Lower lobe of right lung (tissue), 2 donors: Measurements from ENCODE around the gene MEP1A. TPM values are rescaled to one million over a fixed set of nuclear protein-coding genes. Genes with fewer than 3 reads are reported as not detected.

Experiments used
- ATAC-seq, 2 donors: fragments of 200-7000 bp; cut with Tn5 transposase; one replicate each; pipeline ENCODE4 v1.9.1; 2020 to 2022; ENCODE audit warnings: mild to moderate bottlenecking in 2 of 2, moderate library complexity in 2 of 2
- DNase-seq: peaks from one replicate; pipeline ENCODE4 v3.0.0-alpha.2; 2020
- H3K27ac ChIP-seq: fragments of 200-600 bp; one replicate; pipeline ENCODE4 v1.8.0; 2022
- H3K27me3 ChIP-seq: fragments of 200-600 bp; one replicate; pipeline ENCODE4 v1.8.0; 2022; ENCODE audit warnings: low read depth
- H3K36me3 ChIP-seq: fragments of 200-600 bp; one replicate; pipeline ENCODE4 v1.8.0; 2022; ENCODE audit warnings: mild to moderate bottlenecking
- H3K4me1 ChIP-seq: fragments of 200-600 bp; one replicate; pipeline ENCODE4 v1.8.0; 2022
- H3K4me3 ChIP-seq: fragments of 200-600 bp; one replicate; pipeline ENCODE4 v1.8.0; 2022; ENCODE audit warnings: mild to moderate bottlenecking
- H3K9me3 ChIP-seq: fragments of 200-600 bp; one replicate; pipeline ENCODE4 v1.8.0; 2022
- intact Hi-C: fragments of 100-400 bp; cut with DNase I; formaldehyde crosslinking; loops from one replicate; pipeline ENCODE4 v1.11.0; 2022
- total RNA-seq: library from RNA; stranded (reverse); fragmentation: NEBNext Ultra II Directional; extraction: Animal tissue kit (Norgen Biotek cat#: 25700); gene quantifications from one replicate; pipeline ENCODE4 v1.2.1, GENCODE V29; 2021
- TF ChIP-seq, protein P1 (sequence below): fragments of 200-600 bp; IDR thresholded peaks from one replicate; pipeline ENCODE4 v1.8.0; 2022; ENCODE audit warnings: antibody characterized with exemption, mild to moderate bottlenecking
- donor health status: DM: no; HTN: yes; CAD: no; lungs with severe emphysema.

The MEP1A gene
- total RNA-seq, 1 donor from 2014 or later = 0.41 TPM

DNA sequence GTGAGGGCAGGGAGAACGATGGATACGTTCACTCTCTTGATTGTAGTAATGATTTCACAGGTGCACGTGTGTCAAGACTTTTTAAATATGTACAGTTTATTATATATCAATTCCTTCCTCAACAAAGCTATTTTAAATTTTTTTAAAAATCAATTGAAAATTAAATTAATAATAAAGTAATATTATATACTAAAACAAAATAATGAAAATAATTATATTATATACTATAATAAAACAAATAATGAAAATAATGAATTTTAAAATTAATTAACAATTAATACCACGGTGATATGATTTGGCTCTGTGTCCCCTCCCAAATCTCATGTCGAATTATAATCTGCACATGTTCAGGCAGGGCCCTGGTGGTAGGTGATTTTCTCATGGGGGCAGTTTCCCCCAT lies 85.8 kb downstream of the MEP1A start:
- intact Hi-C loops = no loop called here
- no peak for ATAC-seq
- DNase-seq = no peak
- H3K27me3 ChIP-seq = no peaks in the 10 kb centered on the region
- H3K36me3 ChIP-seq = peaks cover 91% of the 10 kb centered on the region
- H3K9me3 ChIP-seq = no peaks in the 10 kb centered on the region
- H3K27ac ChIP-seq = no peak overlapping the region
- TF ChIP-seq, protein P1, sequence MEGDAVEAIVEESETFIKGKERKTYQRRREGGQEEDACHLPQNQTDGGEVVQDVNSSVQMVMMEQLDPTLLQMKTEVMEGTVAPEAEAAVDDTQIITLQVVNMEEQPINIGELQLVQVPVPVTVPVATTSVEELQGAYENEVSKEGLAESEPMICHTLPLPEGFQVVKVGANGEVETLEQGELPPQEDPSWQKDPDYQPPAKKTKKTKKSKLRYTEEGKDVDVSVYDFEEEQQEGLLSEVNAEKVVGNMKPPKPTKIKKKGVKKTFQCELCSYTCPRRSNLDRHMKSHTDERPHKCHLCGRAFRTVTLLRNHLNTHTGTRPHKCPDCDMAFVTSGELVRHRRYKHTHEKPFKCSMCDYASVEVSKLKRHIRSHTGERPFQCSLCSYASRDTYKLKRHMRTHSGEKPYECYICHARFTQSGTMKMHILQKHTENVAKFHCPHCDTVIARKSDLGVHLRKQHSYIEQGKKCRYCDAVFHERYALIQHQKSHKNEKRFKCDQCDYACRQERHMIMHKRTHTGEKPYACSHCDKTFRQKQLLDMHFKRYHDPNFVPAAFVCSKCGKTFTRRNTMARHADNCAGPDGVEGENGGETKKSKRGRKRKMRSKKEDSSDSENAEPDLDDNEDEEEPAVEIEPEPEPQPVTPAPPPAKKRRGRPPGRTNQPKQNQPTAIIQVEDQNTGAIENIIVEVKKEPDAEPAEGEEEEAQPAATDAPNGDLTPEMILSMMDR = no peak
- H3K4me1 ChIP-seq = peaks cover 7% of the 10 kb centered on the region
- H3K4me3 ChIP-seq = no peak overlapping the region

DNA sequence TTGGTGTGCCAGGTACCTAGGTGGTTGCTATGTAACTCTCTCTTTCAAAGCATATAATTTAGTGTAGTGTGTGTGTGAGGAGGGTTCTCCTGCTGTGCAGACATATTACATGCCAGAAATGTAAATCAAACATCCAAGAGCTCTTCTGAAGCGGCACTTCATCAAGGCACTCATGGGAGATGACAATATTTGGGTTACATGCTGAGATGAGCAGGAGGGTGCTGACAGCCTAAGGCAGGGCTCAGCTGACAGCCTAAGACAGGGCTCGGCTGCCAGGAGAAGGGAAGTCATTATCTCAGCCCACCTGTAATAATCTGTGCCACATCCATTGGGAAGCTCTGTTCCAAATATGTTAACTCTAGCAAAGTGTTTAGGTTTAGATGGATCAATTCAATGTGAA lies 89.5 kb downstream of the MEP1A start:
- no peak for DNase-seq
- no peaks in the 10 kb centered on the region for H3K27me3 ChIP-seq
- H3K4me3 ChIP-seq = no peak overlapping the region
- TF ChIP-seq, protein P1 = no peak
- no peaks in the 10 kb centered on the region for H3K4me1 ChIP-seq
- H3K36me3 ChIP-seq = peaks cover 99% of the 10 kb centered on the region
- no peak for ATAC-seq
- intact Hi-C loops = no loop called here
- H3K27ac ChIP-seq = no peak overlapping the region
- no peaks in the 10 kb centered on the region for H3K9me3 ChIP-seq

DNA sequence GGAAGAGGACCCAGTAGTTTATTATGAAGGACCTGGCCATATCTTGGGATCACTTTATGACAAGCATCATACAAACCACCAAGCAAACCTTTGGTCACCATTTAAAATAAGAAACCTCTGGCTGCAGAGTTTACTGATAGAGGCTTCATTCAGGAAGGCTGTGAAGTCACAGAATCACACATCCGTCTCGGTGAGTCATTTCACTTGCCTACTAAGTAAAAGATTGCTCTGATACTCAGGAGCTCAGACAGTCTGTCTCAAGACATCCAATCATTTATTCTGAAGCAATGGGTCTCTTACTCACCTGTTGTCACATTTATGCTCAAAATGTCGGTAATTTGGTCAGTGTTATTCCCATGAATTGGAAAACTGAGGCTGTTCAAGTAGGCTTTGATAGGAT lies 94.8 kb downstream of the MEP1A start:
- Histone ChIP-seq H3K4me3 (no peak overlapping the region), H3K4me1 (peaks cover 8% of the 10 kb centered on the region), H3K27me3 (no peaks in the 10 kb centered on the region), H3K9me3 (no peaks in the 10 kb centered on the region), H3K27ac (no peak overlapping the region), H3K36me3 (peaks cover 63% of the 10 kb centered on the region)
- DNase-seq (no peak), ATAC-seq (no peak)
- intact Hi-C loops = no loop called here
- TF ChIP-seq, protein P1 = no peak

DNA sequence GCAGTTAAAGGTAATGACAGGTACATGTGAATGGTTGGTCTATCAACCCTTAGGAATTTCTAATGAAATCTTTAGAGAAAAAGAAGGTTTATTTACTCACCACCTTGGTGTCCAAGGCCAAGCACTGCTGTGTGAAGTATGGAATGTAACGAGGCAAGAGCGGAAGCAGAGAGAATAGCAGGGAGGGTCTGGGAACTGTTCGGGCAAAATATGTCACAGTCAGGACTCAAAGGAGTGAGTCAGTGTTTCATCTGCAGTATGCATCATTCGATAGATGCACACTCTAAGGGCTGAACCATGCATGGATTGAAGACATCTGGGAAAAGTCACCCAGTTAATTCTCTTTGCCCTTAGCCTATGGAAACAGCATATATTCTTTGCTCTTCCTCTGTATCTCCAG lies 95.4 kb downstream of the MEP1A start:
- Histone ChIP-seq H3K4me3 (no peak overlapping the region), H3K27me3 (no peaks in the 10 kb centered on the region), H3K9me3 (no peaks in the 10 kb centered on the region), H3K36me3 (peaks cover 63% of the 10 kb centered on the region), H3K27ac (no peak overlapping the region), H3K4me1 (peaks cover 13% of the 10 kb centered on the region)
- TF ChIP-seq, protein P1 = no peak
- no peak for DNase-seq
- no peak for ATAC-seq
- intact Hi-C loops = no loop called here

Other genes with a start within 250 kb of the MEP1A start
- gene CYP39A1, start 140.6 kb upstream of the MEP1A start, total RNA-seq = 5.4 TPM
- gene SLC25A27, start 140.4 kb upstream of the MEP1A start, total RNA-seq = 19.1 TPM
- gene TDRD6, start 105.5 kb upstream of the MEP1A start, total RNA-seq = 0.47 TPM
- gene PLA2G7, start 58.0 kb upstream of the MEP1A start, total RNA-seq = 20.0 TPM
- gene ANKRD66, start 46.5 kb upstream of the MEP1A start, total RNA-seq = 4.0 TPM
- gene ADGRF5, start 128.5 kb downstream of the MEP1A start, total RNA-seq = 238 TPM
- 9.9 TPM for gene ADGRF1, start 248.9 kb downstream of the MEP1A start, total RNA-seq